Loucy (cell line): ENCODE data around the gene OR10A3.

Experiments used
- H2AFZ ChIP-seq: fragments of 200-600 bp; sonication (generic); 2 replicates; pipeline ENCODE4 v1.6.0; 2016; ENCODE audit warnings: antibody characterized with exemption, mild to moderate bottlenecking, low read length, moderate library complexity
- H3F3A ChIP-seq: fragments of 200-600 bp; 2 replicates; pipeline ENCODE4 v1.6.0; 2016; ENCODE audit warnings: antibody characterized with exemption, low read depth, mild to moderate bottlenecking
- H3K27me3 ChIP-seq: fragments of 200-600 bp; sonication (generic); 2 replicates; pipeline ENCODE4 v1.6.1; 2014; ENCODE audit warnings: low read length, mild to moderate bottlenecking; ENCODE audit not compliant: insufficient read depth, poor library complexity, severe bottlenecking
- H3K36me3 ChIP-seq: fragments of 200-600 bp; sonication (generic); 2 replicates; pipeline ENCODE4 v1.6.1; 2016; ENCODE audit warnings: low read length; ENCODE audit not compliant: insufficient read depth
- H3K4me1 ChIP-seq: fragments of 200-600 bp; sonication (generic); 2 replicates; pipeline ENCODE4 v1.5.1; 2014; ENCODE audit warnings: low read length, mild to moderate bottlenecking; ENCODE audit not compliant: insufficient read depth, poor library complexity, severe bottlenecking
- H3K4me2 ChIP-seq: fragments of 200-600 bp; sonication (generic); 2 replicates; pipeline ENCODE4 v1.6.0; 2014; ENCODE audit warnings: antibody characterized with exemption, low read length, low read depth, mild to moderate bottlenecking; ENCODE audit not compliant: poor library complexity, severe bottlenecking
- H3K4me3 ChIP-seq: fragments of 200-600 bp; sonication (generic); 2 replicates; pipeline ENCODE4 v1.5.1; 2014; ENCODE audit warnings: low read length, mild to moderate bottlenecking, mixed read lengths; ENCODE audit not compliant: poor library complexity, severe bottlenecking
- H3K79me2 ChIP-seq: fragments of 200-600 bp; sonication (generic); 2 replicates; pipeline ENCODE4 v1.6.1; 2014; ENCODE audit warnings: low read length; ENCODE audit not compliant: insufficient read depth
- H3K9ac ChIP-seq: fragments of 200-600 bp; sonication (generic); 2 replicates; pipeline ENCODE4 v1.6.0; 2014; ENCODE audit warnings: mild to moderate bottlenecking, low read depth, low read length, moderate library complexity; ENCODE audit not compliant: poor library complexity, severe bottlenecking
- H3K9me2 ChIP-seq: fragments of 200-600 bp; sonication (generic); replicated peaks from 2 replicates; pipeline ENCODE4 v1.6.1; 2016; ENCODE audit warnings: low read depth, low read length, mixed read lengths
- H3K9me3 ChIP-seq: fragments of 200-600 bp; sonication (generic); 2 replicates; pipeline ENCODE4 v1.6.1; 2014; ENCODE audit warnings: mild to moderate bottlenecking, antibody characterized with exemption, low read length, low read depth; ENCODE audit not compliant: insufficient read depth
- H4K20me1 ChIP-seq: fragments of 200-600 bp; sonication (generic); 2 replicates; pipeline ENCODE4 v1.6.0; 2014; ENCODE audit warnings: antibody characterized with exemption, low read length, mild to moderate bottlenecking; ENCODE audit not compliant: insufficient read depth, poor library complexity, severe bottlenecking
- EZH2phosphoT487 ChIP-seq: fragments of 200-600 bp; IDR thresholded peaks from 2 replicates; pipeline ENCODE4 v1.6.1; 2018; ENCODE audit warnings: antibody characterized with exemption, mild to moderate bottlenecking, moderate library complexity, borderline replicate concordance
- TF ChIP-seq, protein P1 (sequence below): fragments of 200-600 bp; sonication (generic); conservative IDR thresholded peaks from 2 replicates; pipeline ENCODE4 v1.5.1; 2014; ENCODE audit warnings: mild to moderate bottlenecking, antibody characterized with exemption, low read length

The OR10A3 gene

DNA sequence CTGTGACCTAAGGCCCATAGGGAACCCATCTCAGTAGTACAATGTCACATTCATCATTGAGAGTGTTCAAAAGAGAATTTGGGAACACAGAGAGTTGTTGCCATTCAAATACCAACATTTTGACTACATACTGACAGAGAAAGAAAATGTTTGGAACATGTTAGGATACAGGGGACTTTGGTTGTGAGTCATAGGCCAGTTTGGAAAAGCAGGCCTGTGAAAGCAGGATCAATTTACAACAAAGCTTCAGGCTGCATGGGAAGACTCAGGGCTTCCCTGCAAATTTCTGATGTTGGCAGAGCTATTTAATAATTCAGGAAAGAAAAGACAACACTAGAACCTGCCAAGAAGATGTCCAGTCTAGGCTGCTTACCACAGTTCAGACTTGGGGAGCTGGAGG is 23.4 kb upstream of the OR10A3 start:
- Histone ChIP-seq H2AFZ (no peak overlapping the region), H3K4me2 (no peak overlapping the region), H3K4me1 (no peaks in the 10 kb centered on the region), H3K79me2 (no peaks in the 10 kb centered on the region), H3K9me2 (no peaks in the 10 kb centered on the region), H3K9ac (no peak overlapping the region), H3K36me3 (no peaks in the 10 kb centered on the region), H3F3A (no peaks in the 10 kb centered on the region), H4K20me1 (no peaks in the 10 kb centered on the region), H3K4me3 (no peak overlapping the region), H3K27me3 (no peaks in the 10 kb centered on the region), H3K9me3 (no peaks in the 10 kb centered on the region)
- TF ChIP-seq, protein P1, sequence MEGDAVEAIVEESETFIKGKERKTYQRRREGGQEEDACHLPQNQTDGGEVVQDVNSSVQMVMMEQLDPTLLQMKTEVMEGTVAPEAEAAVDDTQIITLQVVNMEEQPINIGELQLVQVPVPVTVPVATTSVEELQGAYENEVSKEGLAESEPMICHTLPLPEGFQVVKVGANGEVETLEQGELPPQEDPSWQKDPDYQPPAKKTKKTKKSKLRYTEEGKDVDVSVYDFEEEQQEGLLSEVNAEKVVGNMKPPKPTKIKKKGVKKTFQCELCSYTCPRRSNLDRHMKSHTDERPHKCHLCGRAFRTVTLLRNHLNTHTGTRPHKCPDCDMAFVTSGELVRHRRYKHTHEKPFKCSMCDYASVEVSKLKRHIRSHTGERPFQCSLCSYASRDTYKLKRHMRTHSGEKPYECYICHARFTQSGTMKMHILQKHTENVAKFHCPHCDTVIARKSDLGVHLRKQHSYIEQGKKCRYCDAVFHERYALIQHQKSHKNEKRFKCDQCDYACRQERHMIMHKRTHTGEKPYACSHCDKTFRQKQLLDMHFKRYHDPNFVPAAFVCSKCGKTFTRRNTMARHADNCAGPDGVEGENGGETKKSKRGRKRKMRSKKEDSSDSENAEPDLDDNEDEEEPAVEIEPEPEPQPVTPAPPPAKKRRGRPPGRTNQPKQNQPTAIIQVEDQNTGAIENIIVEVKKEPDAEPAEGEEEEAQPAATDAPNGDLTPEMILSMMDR: no peak
- no peak for TF ChIP-seq EZH2phosphoT487

- Histone ChIP-seq H3K4me1 (no peaks in the 10 kb centered on the region), H4K20me1 (no peaks in the 10 kb centered on the region), H3K4me2 (no peak overlapping the region), H3F3A (no peaks in the 10 kb centered on the region), H3K4me3 (no peak overlapping the region), H2AFZ (no peak overlapping the region), H3K9ac (no peak overlapping the region), H3K9me2 (no peaks in the 10 kb centered on the region), H3K9me3 (no peaks in the 10 kb centered on the region), H3K36me3 (no peaks in the 10 kb centered on the region), H3K79me2 (no peaks in the 10 kb centered on the region), H3K27me3 (no peaks in the 10 kb centered on the region)
- no peak for TF ChIP-seq EZH2phosphoT487
- TF ChIP-seq, protein P1: no peak
Observed at GRCh38 chr11:7964261-7964660, 22.8 kb upstream of the OR10A3 start.

GRCh38 chr11:7955191-7955590 is 13.7 kb upstream of the OR10A3 start:
- Histone ChIP-seq H2AFZ (no peak overlapping the region), H3K9me2 (no peaks in the 10 kb centered on the region), H3K4me2 (no peak overlapping the region), H3K9me3 (no peaks in the 10 kb centered on the region), H4K20me1 (no peaks in the 10 kb centered on the region), H3K4me1 (no peaks in the 10 kb centered on the region), H3K27me3 (no peaks in the 10 kb centered on the region), H3F3A (no peaks in the 10 kb centered on the region), H3K36me3 (no peaks in the 10 kb centered on the region), H3K9ac (no peak overlapping the region), H3K79me2 (no peaks in the 10 kb centered on the region), H3K4me3 (no peak overlapping the region)
- TF ChIP-seq, protein P1: no peak
- no peak for TF ChIP-seq EZH2phosphoT487
